MCF 10A (cell line): ENCODE measurements around the gene IRF1. TPM values are rescaled to one million over a fixed set of nuclear protein-coding genes. Genes with fewer than 3 reads are reported as not detected.

ENCODE experiments used
- BruUV-seq: library from RNA; stranded (reverse); fragments of 400-500 nt; replicated peaks from 2 replicates; lab custom pipeline; 2021; lab: Mats Ljungman, UMichigan
- CTCF ChIA-PET: fragments of 300-600 bp; sonication (Branson Sonifier 250); formaldehyde crosslinking; extraction: SDS; loops from one replicate; lab custom pipeline; 2021; ENCODE audit warnings: antibody characterized with exemption, inconsistent platforms; lab: Yijun Ruan, JAX
- POLR2A ChIA-PET: fragments of 300-600, 350-650 bp; sonication (Branson Sonifier 250); formaldehyde crosslinking; extraction: SDS; loops from one replicate; lab custom pipeline; 2020; ENCODE audit warnings: antibody characterized with exemption, inconsistent platforms; lab: Yijun Ruan, JAX
- DNase-seq: peaks from one replicate; pipeline ENCODE4 v3.0.0-alpha.2; 2018; ENCODE audit not compliant: unreplicated experiment
- H3K27ac Mint-ChIP-seq: one replicate; pipeline ENCODE4 v1.8.0; 2022; ENCODE audit warnings: mild to moderate bottlenecking, low read depth, mixed read lengths; ENCODE audit not compliant: unreplicated experiment
- H3K27me3 Mint-ChIP-seq: one replicate; pipeline ENCODE4 v1.8.0; 2022; ENCODE audit warnings: mixed read lengths; ENCODE audit not compliant: insufficient read depth, unreplicated experiment
- H3K36me3 Mint-ChIP-seq: one replicate; pipeline ENCODE4 v1.8.0; 2022; ENCODE audit warnings: mild to moderate bottlenecking, moderate library complexity, mixed read lengths; ENCODE audit not compliant: insufficient read depth, unreplicated experiment
- H3K4me1 Mint-ChIP-seq: one replicate; pipeline ENCODE4 v1.8.0; 2022; ENCODE audit warnings: mixed read lengths; ENCODE audit not compliant: insufficient read depth, unreplicated experiment
- H3K4me3 Mint-ChIP-seq: one replicate; pipeline ENCODE4 v1.8.0; 2022; ENCODE audit warnings: mild to moderate bottlenecking, moderate library complexity, mixed read lengths; ENCODE audit not compliant: unreplicated experiment
- H3K9me3 Mint-ChIP-seq: one replicate; pipeline ENCODE4 v1.8.0; 2022; ENCODE audit warnings: mixed read lengths; ENCODE audit not compliant: unreplicated experiment
- intact Hi-C: fragments of 100-400 bp; cut with micrococcal nuclease; formaldehyde crosslinking; loops from 2 replicates; pipeline ENCODE4 v1.14.1; 2022
- total RNA-seq: library from RNA; stranded (reverse); gene quantifications from 2 replicates; pipeline ENCODE4 v1.2.3, GENCODE V29; 2022
- TF ChIP-seq, protein P1 (sequence below): fragments of 200-600 bp; IDR thresholded peaks from one replicate; pipeline ENCODE4 v1.8.0; 2022; ENCODE audit warnings: antibody characterized with exemption, mild to moderate bottlenecking; ENCODE audit not compliant: unreplicated experiment

Gene IRF1
- total RNA-seq, 1 experiment from 2014 or later: 18.7 TPM

DNA sequence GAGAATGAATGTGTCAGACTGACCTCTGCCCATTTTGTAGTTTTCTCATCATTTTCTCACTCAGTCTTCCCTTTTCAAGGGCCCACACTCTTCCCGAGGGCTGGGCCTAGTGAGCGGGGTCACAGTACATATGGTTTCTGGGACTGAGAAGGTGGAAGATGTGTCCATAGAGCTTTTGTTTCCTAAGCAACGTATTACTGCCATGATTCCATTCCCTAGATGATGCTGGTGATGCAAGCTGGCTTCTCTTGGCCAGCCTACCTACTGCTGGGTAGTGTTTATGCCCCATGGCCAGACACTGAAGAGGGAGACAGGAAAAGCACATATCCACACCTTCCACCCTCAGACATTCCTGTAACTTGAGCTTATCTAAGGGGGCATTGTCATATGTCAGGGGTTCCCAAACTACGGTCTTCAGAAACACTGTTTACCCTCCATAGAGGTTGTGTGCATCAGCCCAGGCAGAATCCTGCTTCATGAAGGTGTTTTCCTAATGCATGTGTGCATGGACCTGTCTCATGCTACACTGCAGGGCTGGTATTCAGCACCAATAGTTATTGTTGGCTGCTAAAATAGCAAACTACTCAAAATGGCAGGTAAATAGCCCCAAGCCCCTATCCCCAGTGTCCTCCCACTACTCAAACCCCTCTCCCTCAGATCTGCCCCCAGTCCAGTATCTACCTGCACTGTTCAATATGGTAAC lies 9.5 kb downstream of the IRF1 start:
- Mint-ChIP-seq H3K4me1 (peaks cover 7% of the 10 kb centered on the region), H3K4me3 (no peak overlapping the region), H3K9me3 (no peaks in the 10 kb centered on the region), H3K36me3 (peaks cover 57% of the 10 kb centered on the region), H3K27me3 (no peaks in the 10 kb centered on the region), H3K27ac (no peak overlapping the region)
- ChIA-PET POLR2A (interaction anchor here (1.0 to 4.7 kb wide), 6 partner anchors 8 to 34 kb away, joined by 3 to 47 read pairs (median 7); partner anchors contain the start of gene IRF1), CTCF (interaction anchor here (0.8 to 2.8 kb wide), 8 partner anchors 8 to 209 kb away, joined by 3 to 14 read pairs (median 5); partner anchors contain the start of gene IRF1)
- intact Hi-C loops: no loop called here
- BruUV-seq: no TSS peak
- TF ChIP-seq, protein P1, sequence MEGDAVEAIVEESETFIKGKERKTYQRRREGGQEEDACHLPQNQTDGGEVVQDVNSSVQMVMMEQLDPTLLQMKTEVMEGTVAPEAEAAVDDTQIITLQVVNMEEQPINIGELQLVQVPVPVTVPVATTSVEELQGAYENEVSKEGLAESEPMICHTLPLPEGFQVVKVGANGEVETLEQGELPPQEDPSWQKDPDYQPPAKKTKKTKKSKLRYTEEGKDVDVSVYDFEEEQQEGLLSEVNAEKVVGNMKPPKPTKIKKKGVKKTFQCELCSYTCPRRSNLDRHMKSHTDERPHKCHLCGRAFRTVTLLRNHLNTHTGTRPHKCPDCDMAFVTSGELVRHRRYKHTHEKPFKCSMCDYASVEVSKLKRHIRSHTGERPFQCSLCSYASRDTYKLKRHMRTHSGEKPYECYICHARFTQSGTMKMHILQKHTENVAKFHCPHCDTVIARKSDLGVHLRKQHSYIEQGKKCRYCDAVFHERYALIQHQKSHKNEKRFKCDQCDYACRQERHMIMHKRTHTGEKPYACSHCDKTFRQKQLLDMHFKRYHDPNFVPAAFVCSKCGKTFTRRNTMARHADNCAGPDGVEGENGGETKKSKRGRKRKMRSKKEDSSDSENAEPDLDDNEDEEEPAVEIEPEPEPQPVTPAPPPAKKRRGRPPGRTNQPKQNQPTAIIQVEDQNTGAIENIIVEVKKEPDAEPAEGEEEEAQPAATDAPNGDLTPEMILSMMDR: no peak
- no peak for DNase-seq

DNA sequence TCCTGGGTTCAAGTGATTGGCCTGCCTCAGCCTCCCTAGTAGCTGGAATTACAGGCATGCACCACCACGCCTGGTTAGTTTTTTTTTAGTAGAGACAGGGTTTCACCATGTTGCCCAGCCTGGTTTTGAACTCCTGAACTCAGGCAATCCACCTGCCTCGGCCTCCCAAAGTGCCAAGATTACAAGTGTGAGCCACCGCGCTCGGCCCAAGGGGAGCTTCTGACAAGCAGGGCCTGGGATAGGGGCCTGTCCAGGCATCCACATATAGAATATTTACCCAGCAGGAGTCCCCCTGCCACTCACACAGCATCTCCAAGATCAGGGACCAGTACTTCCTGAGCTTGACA lies 10.1 kb downstream of the IRF1 start:
- ChIA-PET CTCF (interaction anchor here (0.6 to 2.8 kb wide), 9 partner anchors 9 to 376 kb away, joined by 3 to 14 read pairs (median 5); partner anchors contain the start of gene IRF1), POLR2A (interaction anchor here (1.0 to 4.7 kb wide), 6 partner anchors 9 to 33 kb away, joined by 3 to 47 read pairs (median 7); partner anchors contain the start of gene IRF1)
- no peak overlapping the region for H3K27ac Mint-ChIP-seq
- TF ChIP-seq, protein P1: no peak
- intact Hi-C loops: no loop called here
- H3K27me3 Mint-ChIP-seq: no peaks in the 10 kb centered on the region
- H3K4me1 Mint-ChIP-seq: peaks cover 2% of the 10 kb centered on the region
- no peak for DNase-seq
- no peak overlapping the region for H3K4me3 Mint-ChIP-seq
- no TSS peak for BruUV-seq
- peaks cover 51% of the 10 kb centered on the region for H3K36me3 Mint-ChIP-seq
- H3K9me3 Mint-ChIP-seq: no peaks in the 10 kb centered on the region

DNA sequence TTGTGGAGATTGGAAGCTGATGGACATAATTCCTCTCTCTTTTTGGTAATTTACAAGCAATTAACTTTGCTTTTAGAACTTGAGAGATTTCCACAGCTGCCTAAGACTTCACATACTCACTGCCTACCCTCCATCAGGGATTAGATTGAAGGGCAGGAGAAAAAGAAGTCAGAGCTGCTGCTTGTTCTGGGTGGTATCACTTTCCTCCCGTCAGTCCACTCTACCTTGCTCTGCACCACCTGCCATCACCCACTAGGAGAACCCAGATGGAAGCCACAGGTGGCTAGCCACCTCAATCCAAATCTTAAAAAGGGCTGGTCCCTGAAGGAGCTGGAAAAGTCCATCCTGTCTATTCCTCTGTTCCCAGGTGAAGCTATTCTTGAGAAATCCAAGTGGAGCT lies 10.5 kb downstream of the IRF1 start:
- CTCF ChIA-PET: interaction anchor here (0.6 to 2.8 kb wide), 16 partner anchors 9 to 376 kb away, joined by 3 to 14 read pairs (median 4); partner anchors contain the start of gene IRF1
- H3K9me3 Mint-ChIP-seq: no peaks in the 10 kb centered on the region
- no peaks in the 10 kb centered on the region for H3K27me3 Mint-ChIP-seq
- intact Hi-C loops: no loop called here
- POLR2A ChIA-PET: interaction anchor here (1.0 to 4.7 kb wide), 8 partner anchors 9 to 111 kb away, joined by 3 to 47 read pairs (median 7); partner anchors contain the start of genes IRF1 and SLC22A5
- no peak overlapping the region for H3K4me3 Mint-ChIP-seq
- no peaks in the 10 kb centered on the region for H3K4me1 Mint-ChIP-seq
- BruUV-seq: no TSS peak
- H3K27ac Mint-ChIP-seq: no peak overlapping the region
- TF ChIP-seq, protein P1: no peak
- H3K36me3 Mint-ChIP-seq: peaks cover 46% of the 10 kb centered on the region
- DNase-seq: no peak

DNA sequence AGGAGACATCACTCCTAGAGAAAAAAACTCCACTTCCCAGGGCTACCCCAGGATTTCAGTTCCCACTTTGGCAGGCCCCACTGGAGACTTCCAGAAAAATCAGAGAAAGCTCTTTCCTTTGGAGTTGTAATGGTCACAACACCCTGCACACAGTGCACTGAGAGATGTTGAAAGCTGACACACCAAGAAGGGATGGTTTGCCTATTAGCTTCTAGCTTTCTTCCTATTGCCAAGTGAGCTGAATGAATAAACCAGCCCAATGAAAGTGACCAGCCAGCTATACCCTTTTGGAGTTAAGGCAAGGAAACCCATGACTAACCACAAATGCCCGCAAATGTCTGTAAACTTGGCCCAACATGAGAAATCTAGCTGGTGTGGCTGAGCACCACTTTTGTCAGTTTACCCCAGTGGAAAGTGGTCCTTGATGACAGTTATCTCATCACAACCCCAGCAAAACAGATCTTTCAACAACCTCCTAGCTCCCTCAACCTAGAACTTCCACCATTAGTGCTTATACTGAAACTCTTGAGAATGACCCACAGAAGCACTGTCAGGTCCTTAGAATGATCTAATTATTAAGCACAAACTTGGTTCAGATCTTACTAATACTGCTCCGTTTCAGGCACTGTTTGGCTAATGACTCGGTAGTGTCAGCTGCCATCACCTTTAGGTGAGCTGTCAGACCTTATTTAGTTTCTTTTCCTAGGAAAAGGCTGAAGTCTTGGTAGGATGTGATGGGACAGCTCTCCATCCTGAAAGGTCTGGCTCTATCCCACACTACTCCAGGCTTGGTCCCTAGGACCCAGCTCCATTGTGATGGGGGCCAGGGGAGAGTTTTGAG lies 11.2 kb downstream of the IRF1 start:
- TF ChIP-seq, protein P1: no peak
- ChIA-PET POLR2A (interaction anchor here (0.9 to 4.7 kb wide), 9 partner anchors 10 to 110 kb away, joined by 3 to 47 read pairs (median 5); partner anchors contain the start of genes IRF1 and SLC22A5), CTCF (interaction anchor here (0.5 to 2.8 kb wide), 19 partner anchors 8 to 298 kb away, joined by 3 to 14 read pairs (median 4); partner anchors contain the start of gene IRF1)
- Mint-ChIP-seq H3K36me3 (peaks cover 39% of the 10 kb centered on the region), H3K4me1 (no peaks in the 10 kb centered on the region), H3K4me3 (no peak overlapping the region), H3K27me3 (no peaks in the 10 kb centered on the region), H3K9me3 (no peaks in the 10 kb centered on the region), H3K27ac (no peak overlapping the region)
- DNase-seq: no peak
- BruUV-seq: TSS peak; percentile 6
- intact Hi-C loops: no loop called here
